Stimulated activated CD8-positive, alpha-beta memory T cell treated with anti-CD3 and anti-CD28 coated beads, Interleukin-12 subunit alpha, Interleukin-12 subunit beta, amount 100 ng/mL, for 1 hour (primary cell): ENCODE results near the gene APOD.
"Not testable (repeated sequence)": the region's sequence is repeated elsewhere in the genome, so short reads cannot be mapped to it uniquely, and the experiment has no call there.

Source experiments
- DNase-seq: peaks from one replicate; pipeline ENCODE4 v3.0.0-alpha.2; 2020; ENCODE audit warnings: low read depth

Gene APOD

DNA sequence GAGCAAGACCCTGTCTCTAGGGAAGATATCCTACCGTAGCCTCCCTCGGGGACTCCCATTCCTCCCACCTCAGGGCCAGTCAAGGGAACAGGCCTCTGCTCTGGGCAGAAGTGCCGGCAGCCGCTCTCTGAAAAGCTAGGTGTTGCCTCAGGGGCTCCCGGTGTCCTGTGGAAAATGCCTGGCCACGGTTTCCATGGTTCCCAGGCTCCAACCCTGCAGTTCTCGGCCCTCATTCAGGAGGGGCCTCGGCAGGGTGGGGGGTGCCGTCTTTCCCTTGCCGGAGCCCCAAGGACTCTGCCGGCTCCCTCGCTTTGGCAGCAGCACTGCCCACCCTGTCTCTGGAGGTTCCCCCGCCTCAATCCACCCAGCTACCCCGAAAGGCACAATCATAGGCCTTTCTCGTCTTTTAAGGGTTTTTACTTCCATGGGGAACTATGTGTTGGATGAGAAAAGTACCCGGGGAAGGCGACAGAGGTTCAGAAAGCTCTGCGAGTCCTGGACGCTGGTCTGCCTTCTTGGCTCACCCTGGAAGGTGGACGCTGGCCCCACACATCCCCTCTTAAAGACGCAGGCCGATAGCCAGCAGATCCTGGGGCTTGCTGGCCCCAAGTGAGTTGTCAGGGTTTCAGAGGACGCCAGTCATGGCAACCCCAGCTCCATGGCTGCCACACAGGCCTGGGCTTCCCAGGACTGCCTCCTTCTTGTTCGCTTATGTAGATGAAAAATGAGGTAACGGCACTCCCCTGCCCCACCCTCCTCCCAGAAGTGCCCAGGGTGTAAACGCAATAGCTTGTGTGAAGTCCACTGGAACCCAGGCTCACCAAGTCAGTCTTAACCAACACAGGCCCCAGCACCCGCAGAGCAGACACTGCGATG, 34.3 kb upstream of the APOD start:
- DNase-seq: not testable (repeated sequence)

DNA sequence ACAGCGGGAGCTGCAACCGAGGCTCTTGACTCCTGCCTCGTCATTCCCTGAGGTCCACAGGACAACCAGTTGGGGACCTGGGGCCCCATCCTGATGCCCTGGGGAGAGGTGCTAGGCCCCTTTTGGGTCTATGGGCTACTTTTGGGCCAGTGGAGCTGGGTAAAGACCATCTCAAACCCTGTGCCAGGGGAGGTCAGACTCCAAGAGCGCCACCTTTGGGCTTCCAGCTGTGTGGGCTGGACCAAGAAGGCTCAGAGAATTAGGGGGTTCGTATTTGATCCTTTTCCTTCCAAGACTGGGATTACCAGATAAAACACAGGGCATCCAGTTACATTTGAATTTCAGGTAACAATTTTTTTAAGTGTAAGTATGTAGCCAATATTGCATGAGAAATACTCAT, 33.4 kb upstream of the APOD start:
- DNase-seq: not testable (repeated sequence)

DNA sequence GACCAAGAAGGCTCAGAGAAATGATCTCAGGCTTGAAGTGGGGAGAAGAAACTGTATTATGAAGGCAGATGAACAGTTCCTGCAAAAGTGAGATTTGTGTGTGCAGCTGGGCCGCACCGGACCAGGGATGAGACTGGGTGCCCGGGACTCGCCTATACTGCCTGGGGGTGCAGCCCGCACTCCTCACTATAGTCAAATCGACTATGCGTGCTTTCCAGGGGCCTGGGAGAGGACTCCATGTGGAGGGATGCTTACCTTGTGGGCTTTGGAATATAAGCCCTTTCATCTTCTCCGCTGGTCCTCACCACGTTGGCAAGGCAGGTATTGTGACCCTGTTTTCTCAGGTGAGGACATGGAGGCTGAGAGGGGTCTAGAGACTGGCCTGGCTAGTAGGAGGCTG, 32.9 kb upstream of the APOD start:
- no peak for DNase-seq

DNA sequence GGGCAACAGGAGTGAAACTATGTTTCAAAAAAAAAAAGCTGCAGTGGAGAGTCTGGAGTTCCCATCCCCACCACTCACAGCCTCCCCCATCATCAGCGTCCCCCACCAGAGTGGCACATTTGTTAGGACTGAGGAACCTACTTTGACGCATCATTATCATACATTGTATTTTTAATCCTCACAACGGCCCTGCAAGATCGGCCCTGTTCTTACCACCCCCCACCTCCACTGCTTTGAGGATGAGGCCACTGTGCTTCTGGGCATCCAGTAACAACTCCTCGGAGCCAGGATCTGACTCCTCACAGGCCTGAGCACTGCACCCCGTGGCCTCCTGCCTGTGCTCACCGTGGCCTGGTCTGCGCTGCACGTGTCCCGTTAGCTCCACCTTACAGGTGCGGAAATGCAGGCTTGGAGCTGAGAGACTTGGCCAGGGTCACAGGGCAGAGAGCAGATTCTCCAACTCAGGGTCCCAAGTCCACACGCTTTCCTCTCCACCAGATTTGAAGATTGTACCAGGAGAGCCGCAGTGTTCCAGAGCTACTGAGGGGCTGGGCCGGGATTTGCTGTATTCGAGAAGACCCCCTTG, 32.3 kb upstream of the APOD start:
- DNase-seq: not testable (repeated sequence)

DNA sequence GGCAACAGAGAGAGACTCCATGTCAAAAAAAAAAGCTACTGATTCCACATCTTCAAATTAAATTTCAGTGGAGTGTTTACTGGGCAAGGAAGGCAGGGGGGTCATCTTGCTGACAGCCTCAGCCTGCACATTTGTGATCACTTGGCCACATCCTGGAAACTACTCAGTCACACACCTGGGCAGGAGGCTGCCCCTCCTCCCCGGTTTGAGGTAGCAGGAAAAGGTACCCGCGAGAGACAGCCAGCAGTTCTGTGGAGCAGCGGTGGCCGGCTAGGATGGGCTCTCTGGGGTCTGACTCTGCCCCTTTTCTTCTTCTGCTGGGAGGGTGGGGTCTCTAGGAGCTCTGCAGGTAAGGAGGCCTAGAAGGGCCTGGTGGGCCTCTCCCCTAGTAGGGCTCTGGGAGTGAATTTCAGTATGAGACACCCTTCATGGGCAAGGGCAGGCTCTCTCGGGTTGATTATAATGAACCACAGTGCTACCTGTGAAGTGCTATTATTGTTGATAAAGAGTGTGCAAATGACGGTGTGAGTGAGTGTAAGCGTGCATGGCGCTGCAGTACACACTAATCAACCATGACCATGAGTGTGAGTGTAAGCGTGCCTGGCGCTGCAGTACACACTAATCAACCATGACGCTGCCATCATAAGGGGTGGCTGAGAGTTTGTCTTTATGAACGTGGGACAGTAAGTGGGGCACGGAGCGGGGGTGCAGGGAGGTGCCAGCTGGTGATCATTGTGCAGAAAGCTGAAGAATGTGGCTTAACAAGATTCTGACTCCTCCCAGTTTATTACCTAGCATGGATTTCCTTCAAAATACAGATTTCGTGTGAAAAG, 31.1 kb upstream of the APOD start:
- DNase-seq: not testable (repeated sequence)

DNA sequence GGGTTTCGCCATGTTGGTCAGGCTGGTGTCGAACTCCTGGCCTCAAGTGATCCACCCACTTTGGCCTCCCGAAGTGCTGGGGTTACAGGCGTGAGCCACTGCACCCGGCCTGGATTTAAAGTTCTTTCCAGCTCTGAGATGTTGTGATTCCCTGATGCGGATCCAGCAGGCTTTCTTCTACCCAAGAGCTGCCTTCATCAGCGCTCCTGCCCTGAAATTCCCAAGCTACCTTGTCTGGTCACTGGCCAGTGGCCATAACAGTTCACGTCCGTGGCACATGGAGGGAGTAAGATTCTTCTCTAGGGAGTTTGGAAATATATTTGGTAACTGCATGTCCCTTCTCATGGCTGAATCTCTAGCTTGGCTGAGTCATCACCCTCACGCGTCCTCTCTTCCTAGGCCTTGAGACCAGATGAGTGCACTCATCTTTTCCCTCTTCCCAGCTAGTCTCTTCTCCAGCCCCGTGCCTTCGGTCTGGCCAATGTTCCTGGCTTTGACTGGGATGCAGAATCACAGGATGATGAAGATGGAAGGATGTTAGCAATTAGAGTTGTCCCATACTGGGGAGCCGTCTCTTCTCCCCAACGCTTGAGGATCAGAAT, 29.8 kb upstream of the APOD start:
- no peak for DNase-seq

DNA sequence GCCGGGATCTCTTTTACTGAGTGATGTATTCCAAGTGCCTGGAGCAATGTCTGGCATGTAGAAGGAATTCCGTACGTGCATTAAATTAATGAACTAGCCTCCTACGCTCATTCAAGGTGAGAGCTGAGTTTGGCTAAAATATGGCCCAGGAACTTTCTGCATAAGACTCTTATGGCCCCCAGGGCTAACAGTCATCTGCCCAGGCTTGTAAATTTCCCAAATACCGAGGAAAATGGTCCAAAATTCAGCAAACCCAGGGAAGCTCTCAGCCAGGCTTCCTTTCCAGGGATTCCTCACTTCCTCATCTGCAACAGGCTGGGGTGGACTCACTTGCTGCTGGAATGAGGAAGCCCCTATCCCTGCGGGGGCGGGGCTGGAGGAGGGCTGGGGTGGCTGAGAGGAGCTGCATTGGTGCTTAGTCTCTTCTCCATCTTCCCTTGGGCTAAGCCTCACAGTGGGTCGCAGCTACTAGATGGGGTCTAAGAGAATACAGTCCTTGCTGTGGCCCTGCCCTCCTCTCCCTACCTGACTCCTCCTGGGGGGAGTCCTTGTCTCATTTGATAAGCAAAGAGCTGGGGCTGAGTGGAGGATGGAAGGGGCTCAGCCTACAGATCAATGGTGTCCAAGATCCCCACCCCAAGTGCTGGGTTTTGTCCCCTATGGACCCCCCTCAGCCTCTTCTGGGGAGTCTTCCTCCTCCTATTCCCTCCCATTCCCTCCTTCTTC, 28.5 kb upstream of the APOD start:
- no peak for DNase-seq

DNA sequence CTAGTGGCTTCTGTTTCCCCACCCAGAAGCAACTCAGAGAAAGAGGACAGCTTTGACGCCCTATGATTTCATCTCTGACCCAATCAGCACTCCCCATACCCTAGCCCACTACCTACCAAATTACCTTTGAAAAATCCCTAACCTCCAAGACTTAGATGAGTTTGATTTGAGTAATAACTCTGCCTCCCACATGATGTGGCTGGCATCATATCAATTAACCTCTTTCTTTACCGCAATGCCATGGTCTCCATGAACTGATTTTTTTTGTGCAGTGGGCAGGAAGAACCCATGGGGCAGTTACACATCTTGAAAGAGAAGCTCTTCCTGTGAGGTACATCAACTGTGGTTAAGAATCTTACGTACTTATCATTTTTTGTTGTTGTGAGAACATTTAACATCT, 25.5 kb upstream of the APOD start:
- no peak for DNase-seq

DNA sequence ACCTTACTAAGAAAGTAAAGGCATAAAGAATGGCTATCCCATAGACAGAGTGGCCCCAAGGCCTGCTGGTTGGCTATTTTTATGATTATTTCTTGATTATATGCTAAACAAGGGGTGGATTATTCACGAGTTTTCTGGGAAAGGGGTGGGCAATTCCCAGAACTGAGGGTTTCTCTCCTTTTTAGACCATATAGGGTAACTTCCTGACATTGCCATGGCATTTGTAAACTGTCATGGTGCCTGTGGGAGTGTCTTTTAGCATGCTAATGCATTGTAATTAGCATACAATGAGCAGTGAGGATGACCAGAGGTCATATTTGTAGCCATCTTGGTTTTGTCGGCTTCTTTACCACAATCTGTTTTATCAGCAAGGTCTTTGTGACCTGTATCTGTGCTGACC, 18.0 kb upstream of the APOD start:
- DNase-seq: not testable (repeated sequence)

DNA sequence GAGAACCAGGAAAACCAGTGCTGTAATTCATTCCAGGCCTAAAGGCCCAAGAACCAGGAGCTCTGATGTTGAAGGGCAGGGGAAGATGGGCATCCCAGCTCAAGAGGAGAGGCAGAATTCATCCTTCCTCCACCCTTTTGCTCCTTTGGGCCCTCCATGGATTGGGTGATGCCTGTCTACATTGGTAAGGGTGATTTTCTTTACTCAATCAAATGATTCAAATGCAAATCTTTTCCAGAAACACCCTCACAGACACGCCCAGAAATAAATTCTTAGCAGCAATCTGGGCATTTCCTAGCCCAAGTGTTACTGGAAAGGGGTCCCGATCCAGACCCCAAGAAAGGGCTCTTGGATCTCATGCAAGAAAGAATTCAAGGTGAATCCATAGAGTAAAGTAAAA, 17.6 kb upstream of the APOD start:
- no peak for DNase-seq

DNA sequence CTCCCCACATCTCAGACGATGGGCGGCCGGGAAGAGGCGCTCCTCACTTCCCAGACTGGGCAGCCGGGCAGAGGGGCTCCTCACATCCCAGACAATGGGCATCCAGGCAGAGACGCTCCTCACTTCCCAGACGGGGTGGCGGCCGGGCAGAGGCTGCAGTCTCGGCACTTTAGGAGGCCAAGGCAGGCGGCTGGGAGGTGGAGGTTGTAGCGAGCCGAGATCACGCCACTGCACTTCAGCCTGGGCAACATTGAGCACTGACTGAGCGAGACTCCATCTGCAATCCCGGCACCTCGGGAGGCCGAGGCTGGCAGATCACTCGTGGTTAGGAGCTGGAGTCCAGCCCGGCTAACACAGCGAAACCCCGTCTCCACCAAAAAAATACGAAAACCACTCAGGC, 16.2 kb upstream of the APOD start:
- DNase-seq: not testable (repeated sequence)

DNA sequence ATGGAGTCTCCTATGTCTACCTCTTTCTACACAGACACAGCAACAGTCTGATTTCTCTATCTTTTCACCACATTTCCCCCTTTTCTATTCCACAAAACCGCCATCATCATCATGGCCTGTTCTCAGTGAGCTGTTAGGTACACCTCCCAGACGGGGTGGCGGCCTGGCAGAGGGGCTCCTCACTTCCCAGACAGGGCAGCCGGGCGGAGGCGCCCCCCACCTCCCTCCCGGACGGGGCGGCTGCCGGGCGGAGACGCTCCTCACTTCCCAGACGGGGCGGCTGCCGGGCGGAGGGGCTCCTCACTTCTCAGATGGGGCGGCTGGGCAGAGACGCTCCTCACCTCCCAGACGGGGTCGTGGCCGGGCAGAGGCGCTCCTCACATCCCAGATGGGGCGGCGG, 15.8 kb upstream of the APOD start:
- DNase-seq: not testable (repeated sequence)

DNA sequence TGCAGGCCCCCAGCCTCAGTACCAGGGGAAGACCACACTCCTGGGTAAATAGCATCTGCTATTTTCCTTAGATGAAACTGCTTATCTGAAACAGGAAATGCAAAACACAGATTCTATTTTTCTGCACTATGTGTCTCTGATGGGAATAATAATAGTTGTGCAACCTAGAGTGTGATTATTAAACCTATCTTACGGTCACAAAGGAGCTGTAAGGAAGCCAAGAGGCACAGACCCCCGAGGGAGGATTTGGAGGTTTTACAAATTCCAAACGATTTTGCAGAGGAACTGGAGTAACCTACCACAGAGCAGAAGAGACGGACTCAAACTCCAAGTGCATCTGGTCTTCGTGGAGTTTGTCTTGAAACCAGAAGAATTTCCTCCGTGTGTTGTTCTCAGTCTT, 14.1 kb upstream of the APOD start:
- no peak for DNase-seq

DNA sequence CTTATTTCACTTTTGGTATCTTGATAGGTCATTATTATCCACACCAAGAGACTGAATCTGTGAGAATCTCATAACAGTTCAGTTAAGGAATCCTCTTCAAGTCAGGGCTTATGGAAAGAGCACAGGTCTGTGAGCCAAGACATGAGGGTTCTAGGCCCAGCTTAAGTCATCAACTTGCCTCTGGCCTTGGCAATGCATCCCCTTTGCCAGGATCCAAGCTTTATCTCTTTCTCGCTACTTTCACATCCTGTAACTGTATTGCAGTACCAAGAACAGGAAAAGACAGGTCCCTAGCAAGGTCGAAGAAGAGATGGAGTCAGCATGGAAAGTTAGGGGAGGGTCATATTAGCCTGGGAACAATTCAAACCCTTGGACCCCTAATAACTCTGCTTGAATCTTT, 13.5 kb upstream of the APOD start:
- no peak for DNase-seq

DNA sequence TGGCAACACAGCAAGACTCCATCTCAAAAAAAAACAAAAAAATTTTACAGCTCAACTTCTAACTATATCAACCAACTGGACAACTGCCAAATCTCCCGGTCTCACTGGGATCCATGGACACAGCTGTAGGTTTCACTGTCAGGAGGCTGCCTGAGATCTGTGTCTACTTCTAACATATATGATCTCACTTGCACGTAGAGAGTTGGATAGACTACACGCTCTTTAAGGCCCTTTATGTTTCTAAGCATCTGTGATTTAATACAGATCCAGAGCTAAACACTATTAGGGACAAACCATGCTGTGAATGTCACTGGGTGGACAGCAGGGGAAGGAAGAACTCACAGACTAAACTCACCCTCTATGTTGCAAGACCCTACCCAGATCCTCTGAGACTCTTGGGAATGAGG, 13.0 kb upstream of the APOD start:
- no peak for DNase-seq

DNA sequence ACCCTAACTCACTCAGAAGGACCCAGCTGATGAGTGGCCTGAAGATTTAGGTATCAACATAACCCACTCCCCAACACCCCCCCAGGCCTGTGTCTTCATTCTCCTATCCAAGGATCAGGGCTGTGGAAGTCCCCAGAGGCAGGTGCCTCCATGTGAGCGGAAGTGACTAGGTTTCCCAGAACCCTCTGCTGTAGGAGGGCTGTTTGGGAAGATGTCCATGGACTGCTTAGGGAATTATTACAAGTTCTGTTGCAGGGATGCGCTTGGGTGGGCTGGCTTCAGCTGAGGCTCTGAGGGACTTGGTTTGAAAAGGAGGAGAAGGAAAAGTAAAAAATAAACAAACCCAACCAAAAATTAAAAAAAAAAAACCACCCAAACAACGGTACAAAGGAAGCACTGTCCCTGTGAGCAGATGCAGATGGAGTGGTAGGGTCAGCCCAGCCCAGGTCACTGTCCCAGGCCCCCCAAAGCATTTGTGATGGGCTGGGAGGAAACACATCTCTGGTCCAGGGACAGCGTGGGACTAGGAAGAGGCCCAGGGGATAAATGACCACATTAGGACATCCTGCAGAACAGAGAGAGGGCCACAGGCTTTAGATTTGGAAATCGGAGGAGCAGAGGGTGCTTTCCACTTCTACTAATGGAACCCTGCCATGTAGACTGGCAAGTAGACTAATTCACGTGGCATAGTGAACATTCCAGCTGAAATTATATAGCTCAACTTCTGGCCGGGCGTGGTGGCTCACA, 12.2 kb upstream of the APOD start:
- DNase-seq: no peak

DNA sequence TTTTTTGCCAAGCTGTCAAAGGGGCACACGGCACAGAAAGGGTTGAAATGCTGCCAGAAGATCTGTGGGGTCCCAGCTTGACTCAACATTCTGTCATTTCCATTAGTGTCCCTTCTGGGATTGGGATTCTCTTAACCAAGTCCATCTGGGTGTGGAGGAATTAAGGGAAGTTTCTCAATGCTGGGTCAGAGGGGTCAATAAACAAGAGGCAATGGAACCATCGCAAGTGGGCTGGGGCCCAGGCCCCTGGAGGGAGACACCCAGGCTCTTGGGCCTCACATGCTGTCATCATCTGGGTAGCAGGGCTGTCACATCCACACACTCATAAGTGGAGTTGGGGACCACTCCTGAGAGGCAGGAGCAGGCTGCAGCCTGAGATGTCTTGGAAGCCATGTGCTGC, 8.1 kb upstream of the APOD start:
- no peak for DNase-seq

DNA sequence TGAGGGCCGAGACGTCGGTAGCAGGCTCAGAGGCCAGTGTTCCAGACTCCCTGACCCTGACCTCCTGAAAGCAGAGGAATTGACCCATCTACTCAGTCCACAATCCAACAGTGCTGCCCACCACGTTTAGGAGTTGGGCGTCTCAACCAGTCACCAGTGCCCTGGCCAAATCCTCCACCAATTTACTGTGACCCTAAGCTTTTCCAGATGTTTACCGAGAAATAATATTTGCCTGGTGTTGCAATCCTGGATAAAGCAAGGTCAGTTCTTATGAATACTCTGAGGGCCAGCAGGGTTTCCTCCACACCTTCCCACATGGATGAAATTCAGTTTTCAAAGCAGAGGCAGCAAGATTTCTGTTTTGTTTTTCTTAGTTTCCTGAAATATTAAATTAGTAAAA, 7.5 kb upstream of the APOD start:
- no peak for DNase-seq

DNA sequence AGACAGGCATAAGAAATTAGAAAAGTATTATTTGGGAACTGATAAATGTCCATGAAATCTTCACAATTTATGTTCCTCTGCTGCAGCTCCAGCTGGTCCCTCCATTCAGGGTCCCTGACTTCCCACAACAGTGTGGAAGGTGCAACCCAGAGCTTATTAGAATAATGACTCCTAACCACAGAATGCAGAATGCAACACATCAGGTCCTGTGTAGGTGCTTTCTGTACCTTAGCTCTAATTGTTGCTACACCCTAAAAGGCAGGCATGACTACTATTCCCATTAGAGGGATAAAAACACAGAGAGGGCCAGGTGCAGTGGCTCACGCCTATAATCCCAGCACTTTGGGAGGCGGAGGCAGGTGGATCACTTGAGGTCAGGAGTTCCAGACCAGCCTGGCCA, 6.6 kb upstream of the APOD start:
- not testable (repeated sequence) for DNase-seq

DNA sequence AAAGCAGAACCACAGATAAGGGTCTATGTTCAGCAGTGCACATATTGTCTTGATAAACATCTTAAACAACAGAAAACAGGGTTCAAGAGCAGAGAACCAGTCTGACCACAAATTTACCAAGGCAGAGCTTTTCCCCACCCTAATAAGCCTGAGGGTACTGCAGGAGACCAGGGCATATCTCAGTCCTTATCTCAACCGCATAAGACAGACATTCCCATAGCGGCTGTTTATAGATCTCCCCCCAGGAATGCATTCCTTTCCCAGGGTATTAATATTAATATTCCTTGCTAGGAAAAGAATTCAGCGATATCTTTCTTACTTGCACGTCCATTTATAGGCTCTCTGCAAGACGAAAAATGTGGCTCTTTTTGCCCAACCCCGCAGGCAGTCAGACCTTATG, 6.1 kb upstream of the APOD start:
- DNase-seq: not testable (repeated sequence)

DNA sequence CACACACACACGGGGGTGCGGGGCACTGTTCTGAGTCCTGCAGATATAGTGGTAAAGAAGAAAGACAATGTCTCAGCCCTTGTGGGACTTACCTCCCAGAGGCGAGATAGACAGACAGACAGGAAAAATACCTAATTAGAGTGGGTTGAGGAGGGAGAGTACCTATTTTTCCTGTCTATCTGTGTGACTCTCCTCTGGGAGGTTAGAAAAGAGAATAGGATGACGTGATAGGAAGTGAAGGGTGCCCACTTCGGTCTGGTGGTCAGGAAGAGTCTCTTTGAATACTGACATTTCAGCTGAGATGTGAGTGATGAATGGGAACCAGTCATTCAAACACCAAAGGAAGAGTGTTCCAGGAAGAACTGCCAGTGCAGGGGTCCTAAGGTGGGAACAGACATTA, 4.1 kb upstream of the APOD start:
- no peak for DNase-seq
